Vagina (tissue), 2 donors: ENCODE measurements around the gene RASGEF1C. TPM values are rescaled to one million over a fixed set of nuclear protein-coding genes. Genes with fewer than 3 reads are reported as not detected.

Experiments
- DNase-seq, 2 donors: peaks; one replicate each; pipeline ENCODE4 v3.0.0-alpha.2; 2017; ENCODE audit errors: extremely low spot score in 2 of 2
- H3K27ac ChIP-seq: fragments of 200-600 bp; sonication (generic); one replicate; pipeline ENCODE4 v1.5.1; 2019
- H3K27me3 ChIP-seq: fragments of 200-600 bp; sonication (generic); one replicate; pipeline ENCODE4 v1.5.1; 2019
- H3K36me3 ChIP-seq, 2 donors: fragments of 200-600 bp; sonication (generic); one replicate each; pipeline ENCODE4 v1.5.1; 2017 to 2019
- H3K4me1 ChIP-seq: fragments of 200-600 bp; sonication (generic); one replicate; pipeline ENCODE4 v1.5.1; 2019
- H3K4me3 ChIP-seq, 2 donors: fragments of 200-600 bp; sonication (generic); 1 replicate in 1 of 2; 2 replicates in 1 of 2; pipeline ENCODE4 v1.5.1; 2016 to 2019
- H3K9me3 ChIP-seq: fragments of 200-600 bp; sonication (generic); one replicate; pipeline ENCODE4 v1.5.1; 2019
- POLR2A ChIP-seq, 2 donors: fragments of 450-650 bp; IDR thresholded peaks; one replicate each; pipeline ENCODE4 v1.6.1; 2017; ENCODE audit warnings: antibody characterized with exemption in 2 of 2, mild to moderate bottlenecking in 2 of 2, moderate library complexity in 2 of 2
- POLR2AphosphoS5 ChIP-seq, 2 donors: sonication (generic); formaldehyde crosslinking; IDR thresholded peaks; one replicate each; pipeline ENCODE4 v1.9.0; 2017; ENCODE audit warnings: antibody characterized with exemption in 2 of 2, mild to moderate bottlenecking in 2 of 2, low read depth in 1 of 2; ENCODE audit not compliant: insufficient read depth in 1 of 2
- intact Hi-C: fragments of 100-400 bp; cut with DNase I; formaldehyde crosslinking; loops from one replicate; pipeline ENCODE4 v1.15.1; 2023
- total RNA-seq: library from RNA; depleted of rRNA; stranded (reverse); fragments of >200 nt; gene quantifications from one replicate; pipeline ENCODE4 v1.2.3, GENCODE V29; 2016
- TF ChIP-seq, protein P1 (sequence below), 3 experiments: fragments of 450-650 bp in 2 of 3; fragments of 200-600 bp in 1 of 3; sonication (generic) in 1 of 3; IDR thresholded peaks; one replicate each; pipeline ENCODE4 v1.5.1; 2017 to 2019; ENCODE audit warnings: antibody characterized with exemption in 3 of 3, mild to moderate bottlenecking in 2 of 3, moderate library complexity in 2 of 3

The RASGEF1C gene
- total RNA-seq, 1 donor from 2014 or later: 2.5 TPM

DNA sequence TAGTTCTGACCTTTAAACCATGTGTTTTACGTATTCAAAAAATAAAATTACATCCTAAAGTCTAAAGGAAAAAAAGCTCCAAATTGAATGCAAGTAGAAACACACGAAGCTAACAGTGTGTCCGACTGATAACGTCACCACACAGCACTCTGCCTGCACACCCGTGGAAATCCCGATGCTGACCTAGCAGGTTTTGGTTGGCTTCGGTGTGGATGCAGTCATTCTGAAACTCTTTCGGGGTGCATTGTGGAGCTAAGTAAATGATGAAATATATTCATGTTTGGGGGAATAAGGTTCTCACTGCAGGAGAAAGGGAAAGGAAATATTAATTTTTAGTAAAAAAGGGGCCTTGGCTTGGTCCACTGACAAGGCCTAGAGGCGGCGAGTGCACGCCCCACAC lies 2.0 kb downstream of the RASGEF1C start:
- no peak for DNase-seq
- Histone ChIP-seq H3K4me1 (peaks cover 7% of the 10 kb centered on the region), H3K9me3 (no peaks in the 10 kb centered on the region), H3K4me3 (no peak overlapping the region), H3K36me3 (no peaks in the 10 kb centered on the region), H3K27me3 (peaks cover 10% of the 10 kb centered on the region), H3K27ac (no peak overlapping the region)
- TF ChIP-seq POLR2AphosphoS5 (IDR thresholded peaks at IDR 0.05; ENCODE audit: insufficient read depth in 1 of 2, low read depth in 1 of 2): no peak
- TF ChIP-seq, protein P1, sequence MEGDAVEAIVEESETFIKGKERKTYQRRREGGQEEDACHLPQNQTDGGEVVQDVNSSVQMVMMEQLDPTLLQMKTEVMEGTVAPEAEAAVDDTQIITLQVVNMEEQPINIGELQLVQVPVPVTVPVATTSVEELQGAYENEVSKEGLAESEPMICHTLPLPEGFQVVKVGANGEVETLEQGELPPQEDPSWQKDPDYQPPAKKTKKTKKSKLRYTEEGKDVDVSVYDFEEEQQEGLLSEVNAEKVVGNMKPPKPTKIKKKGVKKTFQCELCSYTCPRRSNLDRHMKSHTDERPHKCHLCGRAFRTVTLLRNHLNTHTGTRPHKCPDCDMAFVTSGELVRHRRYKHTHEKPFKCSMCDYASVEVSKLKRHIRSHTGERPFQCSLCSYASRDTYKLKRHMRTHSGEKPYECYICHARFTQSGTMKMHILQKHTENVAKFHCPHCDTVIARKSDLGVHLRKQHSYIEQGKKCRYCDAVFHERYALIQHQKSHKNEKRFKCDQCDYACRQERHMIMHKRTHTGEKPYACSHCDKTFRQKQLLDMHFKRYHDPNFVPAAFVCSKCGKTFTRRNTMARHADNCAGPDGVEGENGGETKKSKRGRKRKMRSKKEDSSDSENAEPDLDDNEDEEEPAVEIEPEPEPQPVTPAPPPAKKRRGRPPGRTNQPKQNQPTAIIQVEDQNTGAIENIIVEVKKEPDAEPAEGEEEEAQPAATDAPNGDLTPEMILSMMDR (IDR thresholded peaks at IDR 0.05): no peak
- intact Hi-C loops: no loop called here

DNA sequence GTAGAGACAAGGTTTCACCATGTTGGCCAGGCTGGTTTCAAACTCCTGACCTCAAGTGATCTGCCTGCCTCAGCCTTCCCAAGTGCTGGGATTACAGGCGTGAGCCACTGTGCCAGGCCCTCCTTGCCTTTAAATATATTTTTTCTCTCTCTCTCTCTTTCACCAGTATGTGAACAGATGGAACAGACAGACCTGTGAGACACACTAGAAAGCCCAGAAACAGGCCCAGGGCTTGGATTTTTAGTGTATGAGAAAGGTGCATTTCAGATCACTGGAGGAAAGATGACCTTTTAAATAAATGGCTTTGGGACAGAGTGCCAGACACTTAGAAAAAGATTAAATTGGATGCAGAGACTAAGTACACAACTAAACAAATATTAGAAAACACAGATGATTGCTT lies 3.1 kb downstream of the RASGEF1C start:
- DNase-seq: no peak
- H3K4me3 ChIP-seq: no peak overlapping the region
- intact Hi-C loops: no loop called here
- H3K27me3 ChIP-seq: peaks cover 10% of the 10 kb centered on the region
- no peaks in the 10 kb centered on the region for H3K9me3 ChIP-seq
- H3K4me1 ChIP-seq: peaks cover 7% of the 10 kb centered on the region
- H3K27ac ChIP-seq: no peak overlapping the region
- no peaks in the 10 kb centered on the region for H3K36me3 ChIP-seq
- TF ChIP-seq, protein P1 (IDR thresholded peaks at IDR 0.05): no peak
- TF ChIP-seq POLR2AphosphoS5 (IDR thresholded peaks at IDR 0.05; ENCODE audit: insufficient read depth in 1 of 2, low read depth in 1 of 2): no peak
- TF ChIP-seq POLR2A (IDR thresholded peaks at IDR 0.05): no peak

DNA sequence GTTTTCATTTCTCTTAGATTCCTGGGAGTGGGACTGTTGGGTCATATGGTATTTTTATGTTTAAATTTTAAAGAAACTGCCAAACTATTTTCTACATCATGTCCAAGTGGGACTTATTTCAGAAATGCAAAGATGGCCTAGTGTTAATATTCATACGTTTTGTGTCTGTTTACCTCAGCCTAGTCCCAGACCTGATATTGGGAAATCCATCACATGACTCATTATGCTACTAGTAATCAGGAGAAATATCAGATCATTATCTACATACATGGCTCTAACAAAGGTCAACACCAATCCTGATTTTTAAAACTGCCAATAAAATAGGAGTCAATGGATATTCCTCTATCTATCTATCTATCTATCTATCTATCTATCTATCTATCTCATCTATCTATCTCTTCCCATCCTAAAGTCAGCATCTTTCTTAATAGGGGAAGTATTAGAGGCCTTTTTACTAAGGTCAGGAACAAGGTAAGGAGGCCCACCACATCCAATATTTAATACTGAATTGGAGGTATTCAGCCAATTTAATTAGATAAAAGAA lies 4.7 kb downstream of the RASGEF1C start:
- Histone ChIP-seq H3K27ac (no peak overlapping the region), H3K9me3 (no peaks in the 10 kb centered on the region), H3K27me3 (peaks cover 10% of the 10 kb centered on the region), H3K4me1 (peaks cover 7% of the 10 kb centered on the region), H3K4me3 (no peak overlapping the region), H3K36me3 (no peaks in the 10 kb centered on the region)
- TF ChIP-seq POLR2AphosphoS5 (IDR thresholded peaks at IDR 0.05; ENCODE audit: insufficient read depth in 1 of 2, low read depth in 1 of 2) (no peak), POLR2A (IDR thresholded peaks at IDR 0.05) (no peak)
- TF ChIP-seq, protein P1 (IDR thresholded peaks at IDR 0.05): no peak
- intact Hi-C loops: no loop called here
- no peak for DNase-seq

DNA sequence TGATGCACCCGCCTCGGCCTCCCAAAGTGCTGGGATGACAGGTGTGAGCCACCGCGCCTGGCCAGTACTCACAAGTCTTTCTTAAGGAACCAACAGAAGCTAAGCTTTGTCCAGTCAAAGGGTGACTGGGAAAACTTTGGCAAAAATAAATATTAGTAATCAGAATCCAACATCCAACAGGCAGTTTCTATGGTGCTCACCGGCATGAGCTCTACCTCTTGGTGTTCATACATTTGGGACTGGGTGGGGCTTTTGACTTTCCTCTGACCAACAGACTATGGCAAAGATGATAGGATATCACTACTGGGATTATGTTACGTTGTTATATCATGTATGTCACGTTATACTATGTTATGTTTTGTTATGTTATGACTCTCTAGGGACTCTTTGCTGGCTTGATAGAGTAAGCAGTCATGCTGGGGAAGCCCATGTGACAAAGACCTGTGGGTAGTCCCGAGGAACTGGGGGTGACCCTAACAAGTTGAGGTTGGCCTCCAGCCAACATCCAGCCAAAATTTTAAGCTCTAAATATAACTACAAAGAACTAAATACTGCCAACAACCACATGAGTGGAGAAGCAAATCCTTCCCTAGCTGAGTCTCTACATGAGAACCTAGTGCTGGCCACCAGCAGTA lies 6.0 kb downstream of the RASGEF1C start:
- no peak for DNase-seq
- H3K4me1 ChIP-seq: peaks cover 1% of the 10 kb centered on the region
- TF ChIP-seq, protein P1 (IDR thresholded peaks at IDR 0.05): no peak
- TF ChIP-seq POLR2AphosphoS5 (IDR thresholded peaks at IDR 0.05; ENCODE audit: insufficient read depth in 1 of 2, low read depth in 1 of 2) (no peak), POLR2A (IDR thresholded peaks at IDR 0.05) (no peak)
- H3K9me3 ChIP-seq: no peaks in the 10 kb centered on the region
- intact Hi-C loops: no loop called here
- no peaks in the 10 kb centered on the region for H3K36me3 ChIP-seq
- H3K27me3 ChIP-seq: peaks cover 7% of the 10 kb centered on the region
- no peak overlapping the region for H3K27ac ChIP-seq
- no peak overlapping the region for H3K4me3 ChIP-seq
